OCI-LY7 (cell line): Measurements from ENCODE around the gene DNER. TPM values are rescaled to one million over a fixed set of nuclear protein-coding genes. Genes with fewer than 3 reads are reported as not detected.

Experiments
- BruUV-seq: library from RNA; stranded (reverse); fragments of 400-500 nt; replicated peaks from 2 replicates; lab custom pipeline; 2021; lab: Mats Ljungman, UMichigan
- CTCF ChIA-PET: fragments of 300-600 bp; sonication (Branson Sonifier 250); formaldehyde crosslinking; loops from one replicate; lab custom pipeline; 2022; ENCODE audit warnings: antibody characterized with exemption; ENCODE audit not compliant: unreplicated experiment; lab: Charles Lee
- POLR2A ChIA-PET: fragments of 300-600 bp; sonication (Branson Sonifier 250); formaldehyde crosslinking; loops from one replicate; lab custom pipeline; 2022; ENCODE audit warnings: antibody characterized with exemption; lab: Charles Lee
- DNase-seq: peaks from one replicate; pipeline ENCODE4 v3.0.0-alpha.2; 2015; ENCODE audit warnings: low spot score
- H2AFZ ChIP-seq: fragments of 200-600 bp; sonication (generic), shearing (Covaris generic); 2 replicates; pipeline ENCODE4 v1.6.1; 2014; ENCODE audit warnings: mild to moderate bottlenecking, antibody characterized with exemption, low read length, moderate library complexity
- H3K27ac ChIP-seq: fragments of 200-600 bp; sonication (generic); 2 replicates; pipeline ENCODE4 v1.5.1; 2014; ENCODE audit warnings: mixed run types, low read depth, mild to moderate bottlenecking, moderate library complexity, low read length, inconsistent platforms; ENCODE audit not compliant: poor library complexity, severe bottlenecking
- H3K36me3 ChIP-seq: fragments of 200-600 bp; sonication (generic); 2 replicates; pipeline ENCODE4 v1.6.1; 2014; ENCODE audit warnings: mild to moderate bottlenecking, antibody characterized with exemption, low read length, moderate library complexity, mixed read lengths; ENCODE audit not compliant: insufficient read depth
- H3K4me1 ChIP-seq: fragments of 200-600 bp; sonication (generic); 2 replicates; pipeline ENCODE4 v1.5.1; 2014; ENCODE audit warnings: mild to moderate bottlenecking, low read length; ENCODE audit not compliant: insufficient read depth, poor library complexity, severe bottlenecking
- H3K4me2 ChIP-seq: fragments of 200-600 bp; sonication (generic); 2 replicates; pipeline ENCODE4 v1.6.1; 2014; ENCODE audit warnings: mild to moderate bottlenecking, low read length
- H3K4me3 ChIP-seq: fragments of 200-600 bp; sonication (generic); 2 replicates; pipeline ENCODE4 v1.5.1; 2014; ENCODE audit warnings: mild to moderate bottlenecking, low read depth, low read length; ENCODE audit not compliant: poor library complexity, severe bottlenecking
- H3K79me2 ChIP-seq: fragments of 200-600 bp; sonication (generic); 2 replicates; pipeline ENCODE4 v1.6.1; 2016; ENCODE audit warnings: low read depth, mild to moderate bottlenecking, low read length, moderate library complexity, mixed read lengths; ENCODE audit not compliant: insufficient read depth
- H3K9me2 ChIP-seq: fragments of 200-600 bp; sonication (generic); 2 replicates; pipeline ENCODE4 v1.6.1; 2016; ENCODE audit warnings: mild to moderate bottlenecking, low read length, mixed read lengths; ENCODE audit not compliant: insufficient read depth
- H3K9me3 ChIP-seq: fragments of 200-600 bp; sonication (generic); 2 replicates; pipeline ENCODE4 v1.6.1; 2014; ENCODE audit warnings: mild to moderate bottlenecking, mixed run types, low read length, mixed read lengths
- H4K20me1 ChIP-seq: fragments of 200-600 bp; sonication (generic); 2 replicates; pipeline ENCODE4 v1.6.1; 2014; ENCODE audit warnings: mild to moderate bottlenecking, antibody characterized with exemption, low read length, moderate library complexity, mixed read lengths; ENCODE audit not compliant: insufficient read depth
- EZH2phosphoT487 ChIP-seq: fragments of 200-600 bp; sonication (generic); IDR thresholded peaks from 2 replicates; pipeline ENCODE4 v1.6.1; 2018; ENCODE audit warnings: low read depth, borderline replicate concordance, mild to moderate bottlenecking, mixed run types, antibody characterized with exemption, low read length, moderate library complexity, mixed read lengths
- intact Hi-C: fragments of 100-400 bp; cut with micrococcal nuclease; formaldehyde crosslinking; loops from one replicate; pipeline ENCODE4 v1.10.0; 2022; ENCODE audit not compliant: unreplicated experiment
- total RNA-seq, 2 experiments: library from RNA; depleted of rRNA in 1 of 2; stranded (reverse); fragments of >200 nt in 1 of 2; shearing (Covaris generic) in 1 of 2; gene quantifications; 2 replicates each; pipeline ENCODE4 v1.2.3, GENCODE V29; 2014 to 2022
- TF ChIP-seq, protein P1 (sequence below): fragments of 200-600 bp; sonication (generic); conservative IDR thresholded peaks from 2 replicates; pipeline ENCODE4 v1.5.1; 2014; ENCODE audit warnings: mild to moderate bottlenecking, antibody characterized with exemption, low read length, moderate library complexity, mixed read lengths

DNER gene
- total RNA-seq, 2 experiments from 2014 or later: not detected

DNA sequence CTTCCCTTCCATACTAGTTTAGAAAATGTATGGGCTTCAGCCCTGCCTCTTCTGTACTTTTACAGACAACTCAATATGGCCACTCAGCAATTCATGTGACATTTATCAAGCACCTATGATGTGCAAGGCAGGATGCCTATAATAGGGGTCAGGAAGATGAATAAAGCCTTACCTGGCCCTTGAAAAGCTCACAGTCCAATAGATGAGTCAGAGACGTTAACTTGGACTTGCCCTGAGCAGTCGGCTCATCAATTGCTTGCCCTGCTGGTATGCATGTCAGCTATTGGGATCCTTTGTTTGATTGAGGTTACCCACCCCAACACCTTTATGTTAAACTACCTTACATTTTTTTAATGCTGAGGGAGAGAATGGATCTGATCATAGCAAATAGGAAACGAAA is 116.1 kb downstream of the DNER start:
- POLR2A ChIA-PET: no interaction called here
- no peak for TF ChIP-seq EZH2phosphoT487
- TF ChIP-seq, protein P1, sequence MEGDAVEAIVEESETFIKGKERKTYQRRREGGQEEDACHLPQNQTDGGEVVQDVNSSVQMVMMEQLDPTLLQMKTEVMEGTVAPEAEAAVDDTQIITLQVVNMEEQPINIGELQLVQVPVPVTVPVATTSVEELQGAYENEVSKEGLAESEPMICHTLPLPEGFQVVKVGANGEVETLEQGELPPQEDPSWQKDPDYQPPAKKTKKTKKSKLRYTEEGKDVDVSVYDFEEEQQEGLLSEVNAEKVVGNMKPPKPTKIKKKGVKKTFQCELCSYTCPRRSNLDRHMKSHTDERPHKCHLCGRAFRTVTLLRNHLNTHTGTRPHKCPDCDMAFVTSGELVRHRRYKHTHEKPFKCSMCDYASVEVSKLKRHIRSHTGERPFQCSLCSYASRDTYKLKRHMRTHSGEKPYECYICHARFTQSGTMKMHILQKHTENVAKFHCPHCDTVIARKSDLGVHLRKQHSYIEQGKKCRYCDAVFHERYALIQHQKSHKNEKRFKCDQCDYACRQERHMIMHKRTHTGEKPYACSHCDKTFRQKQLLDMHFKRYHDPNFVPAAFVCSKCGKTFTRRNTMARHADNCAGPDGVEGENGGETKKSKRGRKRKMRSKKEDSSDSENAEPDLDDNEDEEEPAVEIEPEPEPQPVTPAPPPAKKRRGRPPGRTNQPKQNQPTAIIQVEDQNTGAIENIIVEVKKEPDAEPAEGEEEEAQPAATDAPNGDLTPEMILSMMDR: no peak
- no peaks in the 10 kb centered on the region for H3K79me2 ChIP-seq
- H3K4me3 ChIP-seq: no peak overlapping the region
- H2AFZ ChIP-seq: no peak overlapping the region
- H3K27ac ChIP-seq: no peak overlapping the region
- no peaks in the 10 kb centered on the region for H4K20me1 ChIP-seq
- H3K9me3 ChIP-seq: no peaks in the 10 kb centered on the region
- no peaks in the 10 kb centered on the region for H3K4me1 ChIP-seq
- H3K4me2 ChIP-seq: no peak overlapping the region
- CTCF ChIA-PET: no interaction called here
- DNase-seq: no peak
- BruUV-seq: no TSS peak
- 0 out of 2 replicates have a peak, but pooled peaks cover 3% of the 10 kb centered on the region for H3K9me2 ChIP-seq
- intact Hi-C loops: no loop called here
- H3K36me3 ChIP-seq: no peaks in the 10 kb centered on the region

DNA sequence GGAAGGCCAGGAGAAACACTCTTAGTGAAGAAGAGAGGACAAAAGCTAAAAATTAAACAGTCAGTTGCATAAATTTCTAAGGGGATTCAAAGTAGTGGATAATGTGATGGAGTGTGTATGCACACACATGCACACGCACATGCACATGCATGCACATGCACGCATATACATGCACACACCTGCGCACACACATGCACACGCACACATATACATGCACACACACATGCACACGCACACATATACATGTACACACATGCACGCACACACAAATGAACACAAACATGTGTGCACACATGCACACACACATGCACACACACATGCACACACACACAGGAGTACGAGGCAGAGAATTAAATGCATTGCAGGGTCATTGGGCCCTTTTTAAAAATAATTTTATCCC is 117.6 kb downstream of the DNER start:
- no peak for TF ChIP-seq EZH2phosphoT487
- TF ChIP-seq, protein P1: no peak
- POLR2A ChIA-PET: interaction anchor here (1.4 kb wide), 1 partner anchor 13 kb away, joined by 4 read pairs; no protein-coding TSS in a partner anchor
- CTCF ChIA-PET: no interaction called here
- Histone ChIP-seq H3K4me3 (no peak overlapping the region), H4K20me1 (no peaks in the 10 kb centered on the region), H3K79me2 (no peaks in the 10 kb centered on the region), H3K27ac (no peak overlapping the region), H2AFZ (no peak overlapping the region), H3K36me3 (no peaks in the 10 kb centered on the region), H3K9me3 (no peaks in the 10 kb centered on the region), H3K4me1 (no peaks in the 10 kb centered on the region), H3K9me2 (no peaks in the 10 kb centered on the region), H3K4me2 (no peak overlapping the region)
- no peak for DNase-seq
- BruUV-seq: no TSS peak
- intact Hi-C loops: no loop called here

DNA sequence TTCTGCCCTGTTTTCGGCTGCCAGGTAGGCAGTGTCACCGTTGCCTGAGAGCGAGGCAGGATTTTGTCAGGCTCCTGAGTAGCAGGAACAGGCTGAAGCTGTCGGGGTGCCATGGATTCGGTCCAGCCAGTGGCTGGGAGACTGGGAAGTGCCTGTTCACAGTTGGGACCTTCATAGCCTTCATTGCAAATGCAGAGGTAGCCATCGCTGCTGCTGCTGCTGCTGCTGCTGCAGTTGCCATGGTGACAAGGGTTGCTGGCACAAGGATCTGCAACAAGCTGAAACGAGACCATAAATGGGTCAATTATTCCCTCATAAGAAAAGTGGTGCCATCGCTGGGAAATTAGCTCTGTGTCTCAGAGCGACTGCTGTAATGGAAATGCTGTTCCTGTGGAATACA is 122.7 kb downstream of the DNER start:
- no peaks in the 10 kb centered on the region for H3K9me3 ChIP-seq
- H3K4me1 ChIP-seq: no peaks in the 10 kb centered on the region
- DNase-seq: no peak
- H3K4me3 ChIP-seq: no peak overlapping the region
- TF ChIP-seq, protein P1: no peak
- no peak for TF ChIP-seq EZH2phosphoT487
- intact Hi-C loops: no loop called here
- ChIA-PET CTCF (no interaction called here), POLR2A (no interaction called here)
- no peak overlapping the region for H3K4me2 ChIP-seq
- BruUV-seq: no TSS peak
- no peak overlapping the region for H2AFZ ChIP-seq
- H3K27ac ChIP-seq: no peak overlapping the region
- H4K20me1 ChIP-seq: no peaks in the 10 kb centered on the region
- H3K9me2 ChIP-seq: no peaks in the 10 kb centered on the region
- no peaks in the 10 kb centered on the region for H3K79me2 ChIP-seq
- no peaks in the 10 kb centered on the region for H3K36me3 ChIP-seq
